Measurements from ENCODE around the gene GINS1. TPM values are rescaled to one million over a fixed set of nuclear protein-coding genes. Genes with fewer than 3 reads are reported as not detected.

GINS1 gene
- total RNA-seq, 6 experiments from 2014 or later: 0.37 to 3.5 (median 0.76) TPM

DNA sequence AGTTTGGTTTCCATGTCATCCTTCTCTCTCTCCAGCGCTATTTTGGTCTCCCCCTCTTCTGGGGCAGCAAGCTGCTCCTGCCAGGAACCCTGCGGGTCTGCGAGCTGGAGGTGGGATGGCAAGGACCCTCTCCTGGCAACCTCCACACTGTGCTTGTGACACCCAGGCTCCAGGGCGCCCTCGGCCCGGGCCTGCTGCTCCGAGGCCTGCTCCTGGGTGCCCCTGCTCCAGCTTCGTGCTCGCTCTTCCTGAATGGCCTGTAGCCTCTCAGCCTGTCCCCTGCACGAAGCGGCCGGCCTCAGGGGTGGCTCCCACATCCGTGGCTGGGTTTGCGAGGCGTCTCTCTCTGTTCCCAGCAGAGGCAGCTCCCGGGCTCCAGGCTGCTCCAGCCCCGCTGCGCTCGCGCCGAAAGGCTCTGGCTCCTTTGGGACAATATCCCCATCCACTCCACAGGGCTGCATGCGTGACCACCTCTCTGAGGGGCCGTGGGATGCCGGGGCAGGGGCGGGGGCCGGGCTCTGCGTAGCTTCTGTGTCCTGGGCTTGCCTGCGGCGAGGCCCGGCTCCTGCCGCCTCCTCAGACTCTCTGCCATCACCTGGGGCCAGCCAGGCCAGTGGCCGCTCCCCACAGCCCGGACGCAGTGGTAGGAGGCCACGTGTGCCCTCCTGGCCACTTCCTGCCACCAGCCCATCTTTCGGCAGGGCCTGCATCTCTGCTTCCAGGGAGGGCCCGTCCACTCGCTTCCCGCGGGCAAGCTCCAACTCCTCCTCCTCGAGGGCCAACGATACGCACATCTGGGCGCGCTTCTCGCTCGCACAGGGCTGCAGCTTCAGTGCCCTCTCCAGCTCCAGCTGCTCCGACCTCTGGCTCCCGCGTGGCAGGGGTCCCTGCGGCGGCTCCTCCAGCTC lies 68.9 kb downstream of the GINS1 start:
- Histone ChIP-seq H3K27me3 (no peaks in the 10 kb centered on the region), H3K36me3 (peaks cover 0 to 16% (median 2%) of the 10 kb centered on the region in 4 donors), H3K27ac (no peak overlapping the region), H3K4me1 (no peaks in the 10 kb centered on the region), H3K4me3 (no peak overlapping the region), H3K9me3 (no peaks in the 10 kb centered on the region)
- intact Hi-C loops (cut with DNase I): no loop called here
- WGBS (ENCODE audit: insufficient coverage, low coverage, low lambda C conversion rate, missing lambda C conversion rate): 94% methylated on average over 21 of the region's 52 CpGs
- DNase-seq: no peak
- no peak for ATAC-seq
- TF ChIP-seq, protein P1, sequence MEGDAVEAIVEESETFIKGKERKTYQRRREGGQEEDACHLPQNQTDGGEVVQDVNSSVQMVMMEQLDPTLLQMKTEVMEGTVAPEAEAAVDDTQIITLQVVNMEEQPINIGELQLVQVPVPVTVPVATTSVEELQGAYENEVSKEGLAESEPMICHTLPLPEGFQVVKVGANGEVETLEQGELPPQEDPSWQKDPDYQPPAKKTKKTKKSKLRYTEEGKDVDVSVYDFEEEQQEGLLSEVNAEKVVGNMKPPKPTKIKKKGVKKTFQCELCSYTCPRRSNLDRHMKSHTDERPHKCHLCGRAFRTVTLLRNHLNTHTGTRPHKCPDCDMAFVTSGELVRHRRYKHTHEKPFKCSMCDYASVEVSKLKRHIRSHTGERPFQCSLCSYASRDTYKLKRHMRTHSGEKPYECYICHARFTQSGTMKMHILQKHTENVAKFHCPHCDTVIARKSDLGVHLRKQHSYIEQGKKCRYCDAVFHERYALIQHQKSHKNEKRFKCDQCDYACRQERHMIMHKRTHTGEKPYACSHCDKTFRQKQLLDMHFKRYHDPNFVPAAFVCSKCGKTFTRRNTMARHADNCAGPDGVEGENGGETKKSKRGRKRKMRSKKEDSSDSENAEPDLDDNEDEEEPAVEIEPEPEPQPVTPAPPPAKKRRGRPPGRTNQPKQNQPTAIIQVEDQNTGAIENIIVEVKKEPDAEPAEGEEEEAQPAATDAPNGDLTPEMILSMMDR (IDR thresholded peaks at IDR 0.05): no peak
- no peak for TF ChIP-seq POLR2A (IDR thresholded peaks at IDR 0.05)

DNA sequence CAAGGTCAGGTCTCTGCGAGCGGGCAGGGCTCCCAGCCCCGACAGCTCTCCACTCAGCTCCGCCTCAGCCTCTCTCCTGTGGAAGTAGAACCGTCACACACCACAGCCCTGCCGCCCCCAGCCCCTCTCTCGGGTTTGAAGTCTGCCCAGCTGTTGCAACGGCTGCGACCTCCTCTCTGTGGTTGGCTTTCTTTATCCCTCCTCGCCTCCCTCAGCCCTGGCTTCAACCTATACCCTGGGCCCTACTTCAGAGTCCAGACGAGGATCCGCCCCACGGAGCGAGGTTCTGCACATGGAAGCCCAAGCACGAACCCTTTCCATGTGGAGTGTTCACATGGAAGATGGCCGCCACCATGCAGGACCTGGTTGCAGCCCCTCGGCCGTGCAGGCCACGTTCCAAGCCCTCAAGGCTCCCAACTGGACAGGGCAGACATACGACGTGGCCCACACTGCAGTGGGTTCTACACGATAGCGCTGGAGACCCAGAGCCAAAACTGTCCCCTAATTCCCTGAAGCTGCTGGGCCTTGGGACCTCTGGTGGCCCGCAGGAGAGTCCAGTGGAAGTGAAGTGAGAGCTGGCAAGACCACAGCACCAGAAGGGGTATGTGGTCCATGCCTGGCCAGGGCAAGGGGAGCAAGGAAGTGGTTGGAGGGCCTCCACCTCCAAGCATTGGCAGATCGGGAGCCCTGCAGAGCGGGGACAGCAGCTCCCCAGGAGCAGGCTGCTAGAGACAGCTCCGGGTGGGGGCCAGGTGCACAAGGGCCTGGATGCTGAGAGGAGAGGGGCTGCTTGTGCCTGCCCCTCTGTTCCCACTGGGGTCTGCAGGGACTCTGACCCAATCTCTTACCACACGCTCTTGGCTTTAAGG lies 69.8 kb downstream of the GINS1 start:
- ATAC-seq (no peak), DNase-seq (no peak)
- TF ChIP-seq, protein P1 (IDR thresholded peaks at IDR 0.05): no peak
- no peak for TF ChIP-seq POLR2A (IDR thresholded peaks at IDR 0.05)
- intact Hi-C loops (cut with DNase I): no loop called here
- Histone ChIP-seq H3K27ac (no peak overlapping the region), H3K36me3 (peaks cover 0 to 16% (median 4%) of the 10 kb centered on the region in 4 donors), H3K27me3 (no peaks in the 10 kb centered on the region), H3K4me3 (no peak overlapping the region), H3K4me1 (no peaks in the 10 kb centered on the region), H3K9me3 (no peaks in the 10 kb centered on the region)
- 92% methylated on average over 14 of the region's 28 CpGs for WGBS (ENCODE audit: insufficient coverage, low coverage, low lambda C conversion rate, missing lambda C conversion rate)

DNA sequence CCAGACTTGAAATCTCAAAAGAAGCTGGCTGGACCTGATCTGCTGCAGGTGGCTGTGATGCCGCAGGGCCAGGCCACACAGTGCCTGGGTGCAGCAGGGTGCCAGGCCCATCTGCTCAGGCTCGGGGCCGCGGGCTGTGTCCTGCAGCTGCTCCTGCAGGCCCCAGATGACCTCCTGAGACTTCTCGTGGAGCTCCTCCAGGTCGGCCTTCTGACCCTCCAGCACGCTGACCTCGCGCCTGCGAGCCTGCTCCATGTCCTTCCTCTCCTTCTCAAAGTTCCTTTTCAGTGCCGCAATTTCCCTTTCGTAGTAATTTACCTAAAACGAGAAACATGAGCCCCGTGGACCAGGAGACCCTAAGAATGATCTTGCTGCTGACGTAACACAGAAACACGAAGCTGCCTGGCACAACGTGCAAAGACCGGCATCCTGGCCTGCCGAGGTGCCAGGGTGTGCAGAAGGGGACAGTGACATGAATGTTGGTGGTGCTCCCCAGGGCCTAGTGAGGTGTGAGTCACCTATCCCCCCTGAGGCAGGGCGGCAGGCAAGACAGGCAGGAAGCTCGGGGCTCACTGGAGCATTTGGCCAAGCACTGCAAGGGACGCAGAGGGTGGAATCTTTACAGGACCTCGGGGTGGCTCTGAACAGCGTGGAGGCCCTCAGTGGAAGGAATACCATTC lies 71.6 kb downstream of the GINS1 start:
- no peak for TF ChIP-seq POLR2A (IDR thresholded peaks at IDR 0.05)
- TF ChIP-seq, protein P1 (IDR thresholded peaks at IDR 0.05): no peak
- H3K9me3 ChIP-seq: no peaks in the 10 kb centered on the region
- 89% methylated on average over 12 of the region's 24 CpGs for WGBS (ENCODE audit: insufficient coverage, low coverage, low lambda C conversion rate, missing lambda C conversion rate)
- no peak overlapping the region for H3K4me3 ChIP-seq
- ATAC-seq: no peak
- H3K4me1 ChIP-seq: no peaks in the 10 kb centered on the region
- no peaks in the 10 kb centered on the region for H3K27me3 ChIP-seq
- DNase-seq: no peak
- H3K27ac ChIP-seq: no peak overlapping the region
- H3K36me3 ChIP-seq: peaks cover 0 to 16% (median 4%) of the 10 kb centered on the region in 4 donors
- intact Hi-C loops (cut with DNase I): no loop called here

DNA sequence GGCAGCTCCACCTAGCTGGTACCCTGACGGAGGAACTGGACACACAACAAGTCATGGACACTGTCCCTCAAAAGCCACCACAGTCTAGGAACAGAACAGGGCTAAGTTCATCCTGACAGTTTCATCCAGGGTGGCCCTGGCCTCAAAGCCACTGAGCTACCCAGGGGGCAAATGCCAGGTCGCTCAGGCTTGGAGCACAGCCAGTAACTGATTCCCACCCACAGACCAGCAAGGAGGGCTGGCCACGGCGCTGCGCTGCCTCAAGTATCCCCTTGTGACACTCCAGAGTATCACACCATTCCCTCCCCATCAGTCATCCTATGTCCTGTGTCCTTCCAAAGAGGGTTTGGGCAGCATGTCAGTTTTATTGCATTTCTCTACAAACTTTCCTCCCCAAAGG lies 72.2 kb downstream of the GINS1 start:
- peaks cover 0 to 16% (median 4%) of the 10 kb centered on the region in 4 donors for H3K36me3 ChIP-seq

More for the DNA sequence above, 72.2 kb downstream of the GINS1 start:
- H3K27me3 ChIP-seq: no peaks in the 10 kb centered on the region
- no peak overlapping the region for H3K27ac ChIP-seq
- intact Hi-C loops (cut with DNase I): no loop called here
- DNase-seq: no peak
- TF ChIP-seq, protein P1 (IDR thresholded peaks at IDR 0.05): no peak
- no peak for TF ChIP-seq POLR2A (IDR thresholded peaks at IDR 0.05)
- H3K4me1 ChIP-seq: no peaks in the 10 kb centered on the region
- WGBS (ENCODE audit: insufficient coverage, low coverage, low lambda C conversion rate, missing lambda C conversion rate): no CpG with 5 or more reads among the region's 5 CpGs
- H3K9me3 ChIP-seq: no peaks in the 10 kb centered on the region
- H3K4me3 ChIP-seq: no peak overlapping the region
- ATAC-seq: no peak
